GM19043 (cell line): ENCODE measurements around the gene GOSR2.
"Not testable (repeated sequence)": the region's sequence is repeated elsewhere in the genome, so short reads cannot be mapped to it uniquely, and the experiment has no call there.

Experiments
- ATAC-seq: cut with Tn5 transposase; IDR thresholded peaks from one replicate; pipeline ENCODE4 v1.9.1; 2021; ENCODE audit warnings: low read depth; ENCODE audit not compliant: unreplicated experiment

Gene GOSR2

GRCh38 chr17:46892192-46892703 is 30.7 kb upstream of the GOSR2 start:
- ATAC-seq = no peak

GRCh38 chr17:46894024-46894423 is 28.9 kb upstream of the GOSR2 start:
- ATAC-seq = no peak

GRCh38 chr17:46894476-46895151 is 28.3 kb upstream of the GOSR2 start:
- ATAC-seq = no peak

GRCh38 chr17:46895171-46895570 is 27.8 kb upstream of the GOSR2 start:
- ATAC-seq = no peak

GRCh38 chr17:46896991-46897390 is 26.0 kb upstream of the GOSR2 start:
- no peak for ATAC-seq

GRCh38 chr17:46898364-46898763 is 24.6 kb upstream of the GOSR2 start:
- no peak for ATAC-seq

GRCh38 chr17:46898860-46899259 is 24.1 kb upstream of the GOSR2 start:
- no peak for ATAC-seq

- no peak for ATAC-seq
Measured at GRCh38 chr17:46901291-46901690, 21.7 kb upstream of the GOSR2 start.

- no peak for ATAC-seq
Measured at GRCh38 chr17:46903762-46904672, 18.9 kb upstream of the GOSR2 start.

GRCh38 chr17:46908068-46908737 is 14.8 kb upstream of the GOSR2 start:
- no peak for ATAC-seq

- ATAC-seq = no peak
Measured at GRCh38 chr17:46910179-46910927, 12.6 kb upstream of the GOSR2 start.

- ATAC-seq = no peak
Measured at GRCh38 chr17:46911311-46911710, 11.6 kb upstream of the GOSR2 start.

- ATAC-seq = no peak
Measured at GRCh38 chr17:46915596-46915995, 7.4 kb upstream of the GOSR2 start.

GRCh38 chr17:46916211-46916610 is 6.7 kb upstream of the GOSR2 start:
- no peak for ATAC-seq

- ATAC-seq = no peak
Measured at GRCh38 chr17:46916623-46917022, 6.3 kb upstream of the GOSR2 start.

- ATAC-seq = no peak
Measured at GRCh38 chr17:46917041-46917440, 5.9 kb upstream of the GOSR2 start.

GRCh38 chr17:46917516-46917915 is 5.4 kb upstream of the GOSR2 start:
- no peak for ATAC-seq

GRCh38 chr17:46921962-46922361 is 998 bp upstream of the GOSR2 start:
- ATAC-seq = not testable (repeated sequence)

GRCh38 chr17:46922487-46922803 is 515 bp upstream of the GOSR2 start:
- no peak for ATAC-seq

- ATAC-seq = no peak
Measured at GRCh38 chr17:46925185-46925868, 2.4 kb downstream of the GOSR2 start.
